Activated naive CD4-positive, alpha-beta T cell treated with anti-CD3 and anti-CD28 coated beads, Interleukin-2, amount 50 U/mL, for 72 hours (primary cell): ENCODE results near the gene MYLK4. TPM values are rescaled to one million over a fixed set of nuclear protein-coding genes. Genes with fewer than 3 reads are reported as not detected.

Source experiments
- ATAC-seq, 2 donors: fragments of 150-1000 bp; cut with Tn5 transposase; 2 replicates each; pipeline ENCODE4 v1.10.0; 2021; ENCODE audit warnings: mild to moderate bottlenecking in 2 of 2, moderate library complexity in 2 of 2
- DNase-seq, 2 donors: peaks; one replicate each; pipeline ENCODE4 v3.0.0; 2021 to 2022; ENCODE audit warnings: low spot score in 2 of 2
- H3K27ac Mint-ChIP-seq, 2 donors: one replicate each; pipeline ENCODE4 v1.8.0; 2022; ENCODE audit warnings: mild to moderate bottlenecking in 2 of 2, mixed read lengths in 2 of 2
- H3K36me3 Mint-ChIP-seq, 2 donors: one replicate each; pipeline ENCODE4 v1.8.0; 2022; ENCODE audit warnings: mixed read lengths in 2 of 2
- H3K9me3 Mint-ChIP-seq, 2 donors: one replicate each; pipeline ENCODE4 v1.8.0; 2022; ENCODE audit warnings: mixed read lengths in 2 of 2
- total RNA-seq, 2 donors: library from RNA; stranded (reverse); gene quantifications; one replicate each; pipeline ENCODE4 v1.2.3, GENCODE V29; 2022

The MYLK4 gene
- under 1 TPM in 1 of 2 donors, not detected in 1; 0.33 TPM for total RNA-seq

GRCh38 chr6:2750832-2751231 lies at the start of gene MYLK4:
Gene MYLK4, minus strand, starts transcription at chr6:2750922. Its CDS starts 1,628 bp downstream, at chr6:2749294.
- ATAC-seq (no peak), DNase-seq (no peak)
- Mint-ChIP-seq H3K27ac (no peak within 1 kb of the TSS), H3K9me3 (no peaks in the 10 kb centered on the region), H3K36me3 (no peaks in the 10 kb centered on the region)

- DNase-seq = no peak
- ATAC-seq = peak; percentile 67 to 82
- Mint-ChIP-seq H3K27ac (peak overlapping the region in 1 of 2 donors; percentile 42), H3K36me3 (no peaks in the 10 kb centered on the region), H3K9me3 (no peaks in the 10 kb centered on the region)
These were observed 49.3 kb upstream of the MYLK4 start for GRCh38 chr6:2799936-2800527.

- Mint-ChIP-seq H3K36me3 (no peaks in the 10 kb centered on the region), H3K27ac (no peak overlapping the region), H3K9me3 (peaks cover 0 to 4% of the 10 kb centered on the region in 2 donors)
- DNase-seq = no peak
- no peak for ATAC-seq
These were observed 47.9 kb upstream of the MYLK4 start for GRCh38 chr6:2798586-2799134.

- peaks cover 0 to 4% of the 10 kb centered on the region in 2 donors for H3K9me3 Mint-ChIP-seq
- DNase-seq (no peak), ATAC-seq (no peak)
- no peaks in the 10 kb centered on the region for H3K36me3 Mint-ChIP-seq
- H3K27ac Mint-ChIP-seq = peak overlapping the region in 1 of 2 donors; percentile 81
These were observed 46.9 kb upstream of the MYLK4 start for GRCh38 chr6:2797564-2798031.

- DNase-seq = no peak
- H3K27ac Mint-ChIP-seq = no peak overlapping the region
These were observed 46.1 kb upstream of the MYLK4 start for GRCh38 chr6:2796861-2797260.

GRCh38 chr6:2795956-2796355 lies 45.2 kb upstream of the MYLK4 start:
- no peak for ATAC-seq
- peak overlapping the region; percentile 23 to 33 for H3K27ac Mint-ChIP-seq
- H3K36me3 Mint-ChIP-seq = no peaks in the 10 kb centered on the region
- DNase-seq = no peak
- peaks cover 0 to 4% of the 10 kb centered on the region in 2 donors for H3K9me3 Mint-ChIP-seq

More at GRCh38 chr6:2796861-2797260, 46.1 kb upstream of the MYLK4 start:
- peaks cover 0 to 4% of the 10 kb centered on the region in 2 donors for H3K9me3 Mint-ChIP-seq
- no peak for ATAC-seq
- H3K36me3 Mint-ChIP-seq = no peaks in the 10 kb centered on the region

GRCh38 chr6:2795162-2795561 lies 44.4 kb upstream of the MYLK4 start:
- H3K9me3 Mint-ChIP-seq = peaks cover 0 to 4% of the 10 kb centered on the region in 2 donors
- H3K27ac Mint-ChIP-seq = peak overlapping the region in 1 of 2 donors; percentile 23
- no peaks in the 10 kb centered on the region for H3K36me3 Mint-ChIP-seq
- ATAC-seq (no peak), DNase-seq (no peak)

GRCh38 chr6:2794171-2794730 lies 43.5 kb upstream of the MYLK4 start:
- DNase-seq = no peak
- Mint-ChIP-seq H3K9me3 (peaks cover 0 to 4% of the 10 kb centered on the region in 2 donors), H3K36me3 (no peaks in the 10 kb centered on the region), H3K27ac (peak overlapping the region; percentile 73 to 81)
- ATAC-seq = peak; percentile 8 to 35

GRCh38 chr6:2793534-2794151 lies 42.9 kb upstream of the MYLK4 start:
- H3K9me3 Mint-ChIP-seq = peaks cover 0 to 4% of the 10 kb centered on the region in 2 donors
- peak overlapping the region; percentile 79 to 81 for H3K27ac Mint-ChIP-seq
- DNase-seq (peak in 1 of 2 donors; percentile 39), ATAC-seq (peak; percentile 73)
- no peaks in the 10 kb centered on the region for H3K36me3 Mint-ChIP-seq

- Mint-ChIP-seq H3K27ac (peak overlapping the region; percentile 60 to 81), H3K9me3 (peaks cover 0 to 4% of the 10 kb centered on the region in 2 donors), H3K36me3 (peaks cover 0 to under 1% of the 10 kb centered on the region in 2 donors)
- DNase-seq (no peak), ATAC-seq (no peak)
These were observed 41.8 kb upstream of the MYLK4 start for GRCh38 chr6:2792330-2793110.

GRCh38 chr6:2791450-2791974 lies 40.8 kb upstream of the MYLK4 start:
- H3K9me3 Mint-ChIP-seq = peaks cover 0 to 4% of the 10 kb centered on the region in 2 donors
- ATAC-seq (no peak), DNase-seq (no peak)
- H3K36me3 Mint-ChIP-seq = peaks cover 0 to 7% of the 10 kb centered on the region in 2 donors
- peak overlapping the region in 1 of 2 donors; percentile 34 for H3K27ac Mint-ChIP-seq

GRCh38 chr6:2790588-2791449 lies 40.1 kb upstream of the MYLK4 start:
- ATAC-seq (peak; percentile 66 to 70), DNase-seq (peak in 1 of 2 donors; percentile 62)
- H3K27ac Mint-ChIP-seq = peak overlapping the region in 1 of 2 donors; percentile 34
- H3K36me3 Mint-ChIP-seq = peaks cover 0 to 14% of the 10 kb centered on the region in 2 donors
- peaks cover 0 to 4% of the 10 kb centered on the region in 2 donors for H3K9me3 Mint-ChIP-seq

GRCh38 chr6:2786269-2786668 lies 35.5 kb upstream of the MYLK4 start:
- ATAC-seq = no peak
- H3K27ac Mint-ChIP-seq = peak overlapping the region in 1 of 2 donors; percentile 26
- DNase-seq = no peak
- H3K36me3 Mint-ChIP-seq = peaks cover 0 to 22% of the 10 kb centered on the region in 2 donors
- no peaks in the 10 kb centered on the region for H3K9me3 Mint-ChIP-seq

- H3K36me3 Mint-ChIP-seq = peaks cover 0 to 22% of the 10 kb centered on the region in 2 donors
- H3K27ac Mint-ChIP-seq = no peak overlapping the region
- DNase-seq (no peak), ATAC-seq (no peak)
- H3K9me3 Mint-ChIP-seq = no peaks in the 10 kb centered on the region
These were observed 34.2 kb upstream of the MYLK4 start for GRCh38 chr6:2784930-2785329.

GRCh38 chr6:2784061-2784460 lies 33.3 kb upstream of the MYLK4 start:
- peak overlapping the region; percentile 37 to 66 for H3K27ac Mint-ChIP-seq
- no peak for DNase-seq
- H3K36me3 Mint-ChIP-seq = peaks cover 0 to 22% of the 10 kb centered on the region in 2 donors
- ATAC-seq = peak in 1 of 2 donors; percentile 61
- H3K9me3 Mint-ChIP-seq = no peaks in the 10 kb centered on the region
